MM.1S (cell line): ENCODE data around the gene HCN2.

Experiments used
- DNase-seq: peaks from one replicate; pipeline ENCODE4 v3.0.0-alpha.2; 2015
- H2AFZ ChIP-seq: fragments of 300-600 bp; sonication (generic); 2 replicates; pipeline ENCODE4 v1.6.0; 2016; ENCODE audit warnings: antibody characterized with exemption, low read length
- H3F3A ChIP-seq: fragments of 300-600 bp; sonication (generic); 2 replicates; pipeline ENCODE4 v1.6.1; 2016; ENCODE audit warnings: mild to moderate bottlenecking, antibody characterized with exemption, low read length, moderate library complexity, mixed read lengths; ENCODE audit not compliant: insufficient read depth
- H3K27ac ChIP-seq: fragments of 300-600 bp; sonication (generic); 2 replicates; pipeline ENCODE4 v1.5.1; 2016; ENCODE audit warnings: mild to moderate bottlenecking, low read length
- H3K27me3 ChIP-seq: fragments of 300-600 bp; sonication (generic); replicated peaks from 2 replicates; pipeline ENCODE4 v1.6.0; 2016; ENCODE audit warnings: low read length; ENCODE audit not compliant: insufficient read depth
- H3K36me3 ChIP-seq: fragments of 300-600 bp; sonication (generic); replicated peaks from 2 replicates; pipeline ENCODE4 v1.6.1; 2016; ENCODE audit warnings: mild to moderate bottlenecking, low read length, mixed read lengths; ENCODE audit not compliant: insufficient read depth
- H3K4me1 ChIP-seq: fragments of 300-600 bp; sonication (generic); 2 replicates; pipeline ENCODE4 v1.6.1; 2016; ENCODE audit warnings: low read length, mixed read lengths
- H3K4me2 ChIP-seq: fragments of 300-600 bp; sonication (generic); 2 replicates; pipeline ENCODE4 v1.6.0; 2016; ENCODE audit warnings: low read depth, low read length
- H3K4me3 ChIP-seq: fragments of 300-600 bp; sonication (generic); 2 replicates; pipeline ENCODE4 v1.5.1; 2016; ENCODE audit warnings: low read length, mixed read lengths
- H3K79me2 ChIP-seq: fragments of 300-600 bp; sonication (generic); 2 replicates; pipeline ENCODE4 v1.6.1; 2016; ENCODE audit warnings: mixed run types, low read length, mixed read lengths
- H3K9ac ChIP-seq: fragments of 300-600 bp; sonication (generic); 2 replicates; pipeline ENCODE4 v1.6.1; 2016; ENCODE audit warnings: low read length, mixed read lengths
- H3K9me2 ChIP-seq: fragments of 300-600 bp; sonication (generic); replicated peaks from 2 replicates; pipeline ENCODE4 v1.6.1; 2016; ENCODE audit warnings: mild to moderate bottlenecking, low read length, mixed read lengths; ENCODE audit not compliant: insufficient read depth
- H3K9me3 ChIP-seq: fragments of 300-600 bp; sonication (generic); replicated peaks from 2 replicates; pipeline ENCODE4 v1.6.1; 2016; ENCODE audit warnings: mild to moderate bottlenecking, low read length, mixed read lengths; ENCODE audit not compliant: insufficient read depth
- H4K20me1 ChIP-seq: fragments of 300-600 bp; sonication (generic); 2 replicates; pipeline ENCODE4 v1.6.1; 2016; ENCODE audit warnings: mild to moderate bottlenecking, low read length, moderate library complexity, mixed read lengths; ENCODE audit not compliant: insufficient read depth
- CTCF ChIP-seq: fragments of 300-600 bp; sonication (generic); IDR thresholded peaks from 2 replicates; pipeline ENCODE4 v1.5.1; 2016; ENCODE audit warnings: antibody characterized with exemption, low read length, mixed read lengths
- EZH2 ChIP-seq: fragments of 300-600 bp; sonication (generic); optimal IDR thresholded peaks from 2 replicates; pipeline ENCODE3; 2017; ENCODE audit warnings: low read depth, mild to moderate bottlenecking, antibody characterized with exemption, low read length, mixed read lengths
- EZH2phosphoT487 ChIP-seq: fragments of 300-600 bp; sonication (generic); IDR thresholded peaks from 2 replicates; pipeline ENCODE4 v1.6.1; 2018; ENCODE audit warnings: antibody characterized with exemption, low read length

Gene HCN2

GRCh38 chr19:608155-609003 lies 18.7 kb downstream of the HCN2 start:
- H3K9me2 ChIP-seq = no peaks in the 10 kb centered on the region
- H3K9me3 ChIP-seq = no peaks in the 10 kb centered on the region
- H2AFZ ChIP-seq = no peak overlapping the region
- no peaks in the 10 kb centered on the region for H4K20me1 ChIP-seq
- no peak overlapping the region for H3K9ac ChIP-seq
- H3K27me3 ChIP-seq = peaks cover 8% of the 10 kb centered on the region; the same call in 1 of the 2 replicates
- H3K27ac ChIP-seq = no peak overlapping the region
- DNase-seq = no peak
- H3K4me2 ChIP-seq = no peak overlapping the region
- no peaks in the 10 kb centered on the region for H3K79me2 ChIP-seq
- 0 out of 2 replicates have a peak, but pooled peaks cover 2% of the 10 kb centered on the region for H3F3A ChIP-seq
- H3K36me3 ChIP-seq = no peaks in the 10 kb centered on the region
- no peak overlapping the region for H3K4me3 ChIP-seq
- H3K4me1 ChIP-seq = no peaks in the 10 kb centered on the region
- no peak for TF ChIP-seq CTCF
- no peak for TF ChIP-seq EZH2phosphoT487
- TF ChIP-seq EZH2 = no peak

- H3K9ac ChIP-seq = no peak overlapping the region
- H3K4me3 ChIP-seq = no peak overlapping the region
- TF ChIP-seq EZH2phosphoT487 = no peak
- no peak for TF ChIP-seq EZH2
- no peak for TF ChIP-seq CTCF
- no peak overlapping the region for H3K27ac ChIP-seq
- peaks cover 8% of the 10 kb centered on the region; the same call in 1 of the 2 replicates for H3K27me3 ChIP-seq
- no peaks in the 10 kb centered on the region for H3K9me3 ChIP-seq
- no peaks in the 10 kb centered on the region for H4K20me1 ChIP-seq
- no peak overlapping the region for H3K4me2 ChIP-seq
- no peaks in the 10 kb centered on the region for H3K9me2 ChIP-seq
- no peak for DNase-seq
- H3F3A ChIP-seq = 0 out of 2 replicates have a peak, but pooled peaks cover 2% of the 10 kb centered on the region
- H3K36me3 ChIP-seq = no peaks in the 10 kb centered on the region
- H3K4me1 ChIP-seq = no peaks in the 10 kb centered on the region
- H3K79me2 ChIP-seq = no peaks in the 10 kb centered on the region
- H2AFZ ChIP-seq = no peak overlapping the region
Observed at GRCh38 chr19:609004-609346, 19.3 kb downstream of the HCN2 start.

GRCh38 chr19:610071-610800 lies 20.6 kb downstream of the HCN2 start:
- no peak for TF ChIP-seq CTCF
- no peak for TF ChIP-seq EZH2
- no peak for TF ChIP-seq EZH2phosphoT487
- H3K4me3 ChIP-seq = peak overlapping the region; percentile 15; the same call in 1 of the 2 replicates
- H3K27me3 ChIP-seq = peaks cover 8% of the 10 kb centered on the region; the same call in 1 of the 2 replicates
- H2AFZ ChIP-seq = peak overlapping the region; percentile 51
- H3K9me2 ChIP-seq = no peaks in the 10 kb centered on the region
- DNase-seq = peak; percentile 54
- no peaks in the 10 kb centered on the region for H3K4me1 ChIP-seq
- H3K4me2 ChIP-seq = peak overlapping the region; percentile 56
- no peaks in the 10 kb centered on the region for H3K9me3 ChIP-seq
- no peaks in the 10 kb centered on the region for H4K20me1 ChIP-seq
- no peaks in the 10 kb centered on the region for H3K36me3 ChIP-seq
- no peak overlapping the region for H3K9ac ChIP-seq
- no peaks in the 10 kb centered on the region for H3K79me2 ChIP-seq
- H3F3A ChIP-seq = 0 out of 2 replicates have a peak, but pooled peaks cover 2% of the 10 kb centered on the region
- no peak overlapping the region for H3K27ac ChIP-seq
